ENCODE results near the gene TTC38. TPM values are rescaled to one million over a fixed set of nuclear protein-coding genes. Genes with fewer than 3 reads are reported as not detected.
A peak's percentile ranks its signal among the peaks of the same experiment; 100 is the strongest.

Gene TTC38
- total RNA-seq, 2 donors from 2014 or later = 10.1 to 16.5 TPM

GRCh38 chr22:46238541-46238940 lies 29.3 kb upstream of the TTC38 start:
- no peak overlapping the region for H3K27ac Mint-ChIP-seq

GRCh38 chr22:46239261-46240048 lies 28.4 kb upstream of the TTC38 start:
- no peaks in the 10 kb centered on the region for H3K27me3 Mint-ChIP-seq (ENCODE audit: low read depth)
- H3K4me1 Mint-ChIP-seq (ENCODE audit: low read depth) = peaks cover 6% of the 10 kb centered on the region
- no peak for DNase-seq
- peak in 1 of 2 donors; percentile 21 for ATAC-seq (replicated peaks in 1 of 2)
- no peak overlapping the region for H3K27ac Mint-ChIP-seq
- peaks cover 0 to 1% of the 10 kb centered on the region in 2 donors for H3K36me3 Mint-ChIP-seq (ENCODE audit: insufficient read depth in 2 of 2)
- H3K9me3 Mint-ChIP-seq = no peaks in the 10 kb centered on the region
- H3K4me3 Mint-ChIP-seq = no peak overlapping the region

More at GRCh38 chr22:46238541-46238940, 29.3 kb upstream of the TTC38 start:
- peaks cover 0 to 1% of the 10 kb centered on the region in 2 donors for H3K36me3 Mint-ChIP-seq (ENCODE audit: insufficient read depth in 2 of 2)
- H3K4me3 Mint-ChIP-seq = no peak overlapping the region
- H3K9me3 Mint-ChIP-seq = no peaks in the 10 kb centered on the region
- DNase-seq (no peak), ATAC-seq (replicated peaks in 1 of 2) (no peak)
- H3K27me3 Mint-ChIP-seq (ENCODE audit: low read depth) = no peaks in the 10 kb centered on the region
- H3K4me1 Mint-ChIP-seq (ENCODE audit: low read depth) = peaks cover 6% of the 10 kb centered on the region

GRCh38 chr22:46240073-46240472 lies 27.7 kb upstream of the TTC38 start:
- no peak overlapping the region for H3K27ac Mint-ChIP-seq
- peaks cover 6% of the 10 kb centered on the region for H3K4me1 Mint-ChIP-seq (ENCODE audit: low read depth)
- H3K9me3 Mint-ChIP-seq = no peaks in the 10 kb centered on the region
- ATAC-seq (replicated peaks in 1 of 2) (no peak), DNase-seq (no peak)
- no peak overlapping the region for H3K4me3 Mint-ChIP-seq
- H3K27me3 Mint-ChIP-seq (ENCODE audit: low read depth) = no peaks in the 10 kb centered on the region
- H3K36me3 Mint-ChIP-seq (ENCODE audit: insufficient read depth in 2 of 2) = peaks cover 0 to 1% of the 10 kb centered on the region in 2 donors

- H3K4me3 Mint-ChIP-seq = no peak overlapping the region
- H3K27me3 Mint-ChIP-seq (ENCODE audit: low read depth) = no peaks in the 10 kb centered on the region
- no peak overlapping the region for H3K27ac Mint-ChIP-seq
- peaks cover 6% of the 10 kb centered on the region for H3K4me1 Mint-ChIP-seq (ENCODE audit: low read depth)
- peaks cover 0 to 1% of the 10 kb centered on the region in 2 donors for H3K36me3 Mint-ChIP-seq (ENCODE audit: insufficient read depth in 2 of 2)
- DNase-seq = no peak
- no peak for ATAC-seq (replicated peaks in 1 of 2)
- no peaks in the 10 kb centered on the region for H3K9me3 Mint-ChIP-seq
These were observed 27.3 kb upstream of the TTC38 start for GRCh38 chr22:46240506-46240905.

- DNase-seq = no peak
- no peak for ATAC-seq (replicated peaks in 1 of 2)
- Mint-ChIP-seq H3K36me3 (ENCODE audit: insufficient read depth in 2 of 2) (peaks cover 0 to 1% of the 10 kb centered on the region in 2 donors), H3K27me3 (ENCODE audit: low read depth) (no peaks in the 10 kb centered on the region), H3K4me1 (ENCODE audit: low read depth) (peaks cover 6% of the 10 kb centered on the region), H3K9me3 (no peaks in the 10 kb centered on the region), H3K27ac (no peak overlapping the region), H3K4me3 (no peak overlapping the region)
These were observed 26.9 kb upstream of the TTC38 start for GRCh38 chr22:46240907-46241306.

GRCh38 chr22:46241396-46242007 lies 26.3 kb upstream of the TTC38 start:
- ATAC-seq (replicated peaks in 1 of 2) (no peak), DNase-seq (no peak)
- H3K4me1 Mint-ChIP-seq (ENCODE audit: low read depth) = peaks cover 6% of the 10 kb centered on the region
- H3K36me3 Mint-ChIP-seq (ENCODE audit: insufficient read depth in 2 of 2) = peaks cover 0 to 1% of the 10 kb centered on the region in 2 donors
- no peaks in the 10 kb centered on the region for H3K27me3 Mint-ChIP-seq (ENCODE audit: low read depth)
- no peak overlapping the region for H3K27ac Mint-ChIP-seq
- H3K4me3 Mint-ChIP-seq = no peak overlapping the region
- no peaks in the 10 kb centered on the region for H3K9me3 Mint-ChIP-seq

- Mint-ChIP-seq H3K9me3 (no peaks in the 10 kb centered on the region), H3K4me1 (ENCODE audit: low read depth) (peaks cover 6% of the 10 kb centered on the region), H3K4me3 (no peak overlapping the region), H3K36me3 (ENCODE audit: insufficient read depth in 2 of 2) (peaks cover 0 to 1% of the 10 kb centered on the region in 2 donors), H3K27me3 (ENCODE audit: low read depth) (no peaks in the 10 kb centered on the region), H3K27ac (no peak overlapping the region)
- ATAC-seq (replicated peaks in 1 of 2) (no peak), DNase-seq (no peak)
These were observed 25.7 kb upstream of the TTC38 start for GRCh38 chr22:46242076-46242475.

GRCh38 chr22:46244771-46245170 lies 23.0 kb upstream of the TTC38 start:
- H3K9me3 Mint-ChIP-seq = no peaks in the 10 kb centered on the region
- H3K4me1 Mint-ChIP-seq (ENCODE audit: low read depth) = peaks cover 6% of the 10 kb centered on the region
- peaks cover 0 to 1% of the 10 kb centered on the region in 2 donors for H3K36me3 Mint-ChIP-seq (ENCODE audit: insufficient read depth in 2 of 2)
- H3K4me3 Mint-ChIP-seq = no peak overlapping the region
- no peaks in the 10 kb centered on the region for H3K27me3 Mint-ChIP-seq (ENCODE audit: low read depth)
- ATAC-seq (replicated peaks in 1 of 2) = no peak
- H3K27ac Mint-ChIP-seq = no peak overlapping the region
- no peak for DNase-seq

GRCh38 chr22:46245511-46245910 lies 22.3 kb upstream of the TTC38 start:
- H3K27ac Mint-ChIP-seq = no peak overlapping the region
- DNase-seq (no peak), ATAC-seq (replicated peaks in 1 of 2) (no peak)
- H3K36me3 Mint-ChIP-seq (ENCODE audit: insufficient read depth in 2 of 2) = peaks cover 0 to 1% of the 10 kb centered on the region in 2 donors
- peaks cover 4% of the 10 kb centered on the region for H3K4me1 Mint-ChIP-seq (ENCODE audit: low read depth)
- no peak overlapping the region for H3K4me3 Mint-ChIP-seq
- H3K9me3 Mint-ChIP-seq = no peaks in the 10 kb centered on the region
- no peaks in the 10 kb centered on the region for H3K27me3 Mint-ChIP-seq (ENCODE audit: low read depth)

GRCh38 chr22:46246178-46246577 lies 21.6 kb upstream of the TTC38 start:
- DNase-seq (no peak), ATAC-seq (replicated peaks in 1 of 2) (no peak)
- Mint-ChIP-seq H3K4me3 (no peak overlapping the region), H3K4me1 (ENCODE audit: low read depth) (peaks cover 8% of the 10 kb centered on the region), H3K27me3 (ENCODE audit: low read depth) (no peaks in the 10 kb centered on the region), H3K36me3 (ENCODE audit: insufficient read depth in 2 of 2) (peaks cover 0 to 1% of the 10 kb centered on the region in 2 donors), H3K9me3 (no peaks in the 10 kb centered on the region), H3K27ac (no peak overlapping the region)

- Mint-ChIP-seq H3K4me3 (no peak overlapping the region), H3K9me3 (peaks cover 0 to 1% of the 10 kb centered on the region in 2 donors), H3K4me1 (ENCODE audit: low read depth) (peaks cover 17% of the 10 kb centered on the region), H3K36me3 (ENCODE audit: insufficient read depth in 2 of 2) (peaks cover 0 to 1% of the 10 kb centered on the region in 2 donors), H3K27ac (no peak overlapping the region), H3K27me3 (ENCODE audit: low read depth) (no peaks in the 10 kb centered on the region)
- ATAC-seq (replicated peaks in 1 of 2) = no peak
- no peak for DNase-seq
These were observed 20.3 kb upstream of the TTC38 start for GRCh38 chr22:46247443-46247975.

- H3K9me3 Mint-ChIP-seq = peaks cover 1 to 4% of the 10 kb centered on the region in 2 donors
- peak; percentile 90 to 95 for ATAC-seq (replicated peaks in 1 of 2)
- DNase-seq = peak; percentile 94 to 95
- H3K4me3 Mint-ChIP-seq = peak within 1 kb of the TSS; percentile 86 to 89
- H3K27me3 Mint-ChIP-seq (ENCODE audit: low read depth) = no peaks in the 10 kb centered on the region
- peaks cover 34% of the 10 kb centered on the region for H3K4me1 Mint-ChIP-seq (ENCODE audit: low read depth)
- peak within 1 kb of the TSS; percentile 74 for H3K27ac Mint-ChIP-seq
- H3K36me3 Mint-ChIP-seq (ENCODE audit: insufficient read depth in 2 of 2) = peaks cover 1 to 3% of the 10 kb centered on the region in 2 donors
These were observed 17.6 kb upstream of the TTC38 start, which contains the start of gene CDPF1 for GRCh38 chr22:46250035-46250782. Gene CDPF1 (minus strand): TSS chr22:46250293. CDS start chr22:46248284, 2,009 bp downstream.

GRCh38 chr22:46250783-46251125 lies 17.1 kb upstream of the TTC38 start:
- H3K4me3 Mint-ChIP-seq = peak overlapping the region; percentile 86 to 89
- H3K27me3 Mint-ChIP-seq (ENCODE audit: low read depth) = no peaks in the 10 kb centered on the region
- peak overlapping the region; percentile 74 for H3K27ac Mint-ChIP-seq
- DNase-seq = peak in 1 of 2 donors; percentile 29
- H3K9me3 Mint-ChIP-seq = peaks cover 1 to 4% of the 10 kb centered on the region in 2 donors
- peaks cover 1 to 3% of the 10 kb centered on the region in 2 donors for H3K36me3 Mint-ChIP-seq (ENCODE audit: insufficient read depth in 2 of 2)
- peak in 1 of 2 donors; percentile 4 for ATAC-seq (replicated peaks in 1 of 2)
- H3K4me1 Mint-ChIP-seq (ENCODE audit: low read depth) = peaks cover 34% of the 10 kb centered on the region
